GM19043 (cell line): Measurements from ENCODE around the gene ANKRD55.
"Not testable (repeated sequence)": the region's sequence is repeated elsewhere in the genome, so short reads cannot be mapped to it uniquely, and the experiment has no call there.

Source experiments
- ATAC-seq: cut with Tn5 transposase; IDR thresholded peaks from one replicate; pipeline ENCODE4 v1.9.1; 2021; ENCODE audit warnings: low read depth; ENCODE audit not compliant: unreplicated experiment

Gene ANKRD55

DNA sequence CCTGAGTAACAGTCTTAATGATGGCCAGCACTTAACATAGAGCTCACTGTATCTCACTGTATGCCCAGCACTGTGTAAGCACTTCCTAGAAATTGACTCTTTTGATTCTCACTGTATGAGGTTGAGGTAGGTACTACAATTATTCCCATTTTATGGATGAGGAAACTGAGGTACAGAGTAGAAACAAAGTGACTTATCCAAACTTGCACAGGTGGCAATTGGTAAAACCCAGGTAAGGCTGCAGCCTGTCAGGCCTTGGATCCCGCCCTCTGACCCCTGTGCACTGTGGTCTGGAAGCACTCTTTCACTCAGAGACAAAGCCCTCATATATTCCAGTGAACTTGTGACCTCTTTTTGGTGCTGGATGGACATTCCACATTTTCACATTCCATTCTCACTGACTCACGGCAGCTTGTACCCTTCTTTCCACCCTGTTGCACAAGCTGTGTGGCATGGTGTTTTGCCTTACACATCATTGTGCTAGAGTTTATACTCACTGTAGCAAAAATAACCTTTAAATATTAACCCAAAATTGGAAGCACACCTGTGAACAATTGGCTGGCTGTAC is 21.7 kb downstream of the ANKRD55 start:
- no peak for ATAC-seq

- ATAC-seq, result no peak
Observed at GRCh38 chr5:56208681-56209080, 24.4 kb downstream of the ANKRD55 start.

- ATAC-seq, result no peak
Observed at GRCh38 chr5:56207537-56207936, 25.6 kb downstream of the ANKRD55 start.

- ATAC-seq, result no peak
Observed at GRCh38 chr5:56206126-56206910, 26.8 kb downstream of the ANKRD55 start.

DNA sequence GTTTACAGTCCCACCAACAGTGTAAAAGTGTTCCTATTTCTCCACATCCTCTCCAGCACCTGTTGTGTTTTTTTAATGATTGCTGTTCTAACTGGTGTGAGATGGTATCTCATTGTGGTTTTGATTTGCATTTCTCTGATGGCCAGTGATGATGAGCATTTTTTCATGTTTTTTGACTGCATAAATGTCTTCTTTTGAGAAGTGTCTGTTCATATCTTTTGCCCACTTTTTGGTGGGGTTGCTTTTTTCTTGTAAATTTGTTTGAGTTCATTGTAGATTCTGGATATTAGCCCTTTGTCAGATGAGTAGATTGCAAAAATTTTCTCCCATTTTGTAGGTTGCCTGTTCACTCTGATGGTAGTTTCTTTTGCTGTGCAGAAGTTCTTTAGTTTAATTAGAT is 29.2 kb downstream of the ANKRD55 start:
- ATAC-seq, result not testable (repeated sequence)

- ATAC-seq, result no peak
Observed at GRCh38 chr5:56202483-56202882, 30.6 kb downstream of the ANKRD55 start.

DNA sequence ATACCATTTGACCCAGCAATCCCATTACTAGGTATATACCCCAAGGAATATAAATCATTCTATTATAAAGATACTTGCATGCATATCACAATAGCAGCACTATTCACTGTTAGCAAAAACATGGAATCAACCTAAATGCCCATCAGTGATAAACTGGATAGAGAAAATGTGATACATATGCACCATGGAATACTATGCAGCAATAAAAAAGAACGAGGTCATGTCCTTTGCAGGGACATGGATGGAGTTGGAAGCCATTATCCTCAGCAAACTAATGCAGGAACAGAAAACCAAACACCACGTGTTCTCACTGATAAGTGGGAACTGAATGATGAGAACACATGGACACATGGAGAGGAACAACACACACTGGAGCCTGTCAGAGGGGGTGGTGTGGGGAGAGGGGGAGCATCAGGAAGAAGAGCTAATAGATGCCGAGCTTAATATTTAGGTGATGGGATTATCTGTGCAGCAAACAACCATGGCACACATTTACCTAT is 31.3 kb downstream of the ANKRD55 start:
- not testable (repeated sequence) for ATAC-seq

DNA sequence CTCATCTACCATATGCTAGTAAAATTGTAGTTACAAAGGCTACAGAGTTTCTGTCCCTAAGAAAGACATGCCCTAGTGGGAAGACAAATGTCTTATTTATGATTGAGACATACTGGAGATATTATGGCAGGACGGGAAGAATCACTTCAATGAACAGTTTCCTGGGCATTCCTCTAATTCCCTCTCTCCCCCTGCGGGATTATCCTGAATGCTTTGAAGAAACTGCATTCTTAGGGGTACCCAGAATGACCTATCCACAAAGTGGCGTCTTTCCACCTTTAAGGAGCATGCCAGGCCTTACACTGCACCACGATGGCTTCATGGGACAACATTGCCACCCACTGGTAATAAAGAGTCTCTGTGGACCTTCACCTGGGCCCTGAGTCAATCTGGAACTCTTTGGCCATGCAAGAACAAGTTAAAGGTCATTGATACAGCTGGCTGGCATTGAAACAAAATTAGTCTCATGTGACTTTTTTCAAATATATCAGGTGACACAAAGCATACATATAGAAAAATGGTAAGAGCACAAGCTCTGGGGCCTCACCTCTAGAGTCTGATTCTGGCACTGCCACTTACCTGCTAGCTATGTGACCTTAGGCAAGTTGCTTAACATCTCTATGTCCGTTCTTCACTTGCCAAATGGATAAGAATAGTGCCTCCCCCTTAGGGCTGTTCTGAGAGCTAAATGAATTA is 32.0 kb downstream of the ANKRD55 start:
- peak; percentile 97 for ATAC-seq

GRCh38 chr5:56195016-56195415 is 38.1 kb downstream of the ANKRD55 start:
- ATAC-seq, result no peak

DNA sequence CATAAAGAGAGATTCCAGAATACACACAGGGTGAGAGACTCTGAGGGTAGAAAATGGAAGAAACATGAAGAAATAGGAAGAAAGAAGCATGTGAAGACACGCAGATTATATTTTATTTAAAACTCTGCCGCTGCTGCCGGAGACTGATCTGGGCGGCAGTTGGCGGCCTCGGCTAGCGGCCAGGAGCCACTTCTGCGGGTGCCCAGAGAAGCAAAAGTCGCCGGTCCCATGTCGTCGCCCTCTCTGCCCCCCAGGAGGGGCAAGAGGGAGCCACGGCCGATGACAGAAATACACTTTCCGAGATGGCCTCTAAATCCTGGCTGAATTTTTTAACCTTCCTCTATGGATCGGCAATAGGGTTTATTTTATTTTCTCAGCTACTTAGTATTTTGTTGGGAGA is 40.9 kb downstream of the ANKRD55 start:
- no peak for ATAC-seq

GRCh38 chr5:56191656-56192055 is 41.5 kb downstream of the ANKRD55 start:
- no peak for ATAC-seq

GRCh38 chr5:56190497-56190896 is 42.6 kb downstream of the ANKRD55 start:
- ATAC-seq, result no peak

DNA sequence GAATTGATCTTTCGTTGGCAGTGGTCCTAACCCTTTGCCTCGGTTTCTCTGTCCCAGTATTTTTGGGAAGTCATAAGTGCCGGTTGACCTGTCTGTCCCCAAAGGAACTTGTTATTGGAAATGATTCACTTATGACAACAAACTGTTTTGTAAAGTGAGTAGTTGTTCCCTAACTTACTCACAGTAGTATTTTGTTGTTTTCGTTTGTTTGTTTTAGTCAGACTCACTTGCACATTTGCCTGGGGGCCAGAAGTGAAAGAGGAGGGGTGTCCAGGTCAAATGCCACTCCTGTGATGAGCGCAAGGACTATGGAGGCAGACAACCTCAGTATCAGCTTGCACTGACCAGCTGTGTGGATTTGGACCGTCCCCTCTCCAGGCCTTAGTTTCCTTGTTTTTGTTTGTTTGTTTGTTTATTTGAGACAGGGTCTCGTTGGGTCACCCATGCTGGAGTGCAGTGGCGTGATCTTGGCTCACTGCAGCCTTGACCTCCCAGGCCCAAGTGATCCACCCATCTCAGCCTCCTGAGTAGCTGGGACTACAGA is 47.3 kb downstream of the ANKRD55 start:
- no peak for ATAC-seq

DNA sequence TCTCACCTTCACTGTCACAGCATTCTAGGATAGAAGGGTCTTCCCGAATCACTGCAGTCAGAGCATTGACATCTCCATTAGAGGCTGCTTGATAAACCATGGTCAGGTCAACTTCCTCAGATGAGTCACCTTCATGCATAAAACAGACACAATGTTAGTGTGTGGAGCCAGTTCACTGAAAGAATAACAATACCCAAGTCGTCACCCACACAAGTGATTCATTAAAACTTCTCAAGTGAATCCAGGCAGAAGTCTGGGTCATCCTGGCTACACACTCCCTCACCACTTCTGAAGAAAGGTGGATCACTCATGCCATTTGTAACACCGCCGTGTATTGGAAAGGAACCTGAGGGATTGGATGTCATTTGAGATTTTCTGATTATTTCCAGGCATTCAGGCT is 49.6 kb downstream of the ANKRD55 start:
- ATAC-seq, result no peak

DNA sequence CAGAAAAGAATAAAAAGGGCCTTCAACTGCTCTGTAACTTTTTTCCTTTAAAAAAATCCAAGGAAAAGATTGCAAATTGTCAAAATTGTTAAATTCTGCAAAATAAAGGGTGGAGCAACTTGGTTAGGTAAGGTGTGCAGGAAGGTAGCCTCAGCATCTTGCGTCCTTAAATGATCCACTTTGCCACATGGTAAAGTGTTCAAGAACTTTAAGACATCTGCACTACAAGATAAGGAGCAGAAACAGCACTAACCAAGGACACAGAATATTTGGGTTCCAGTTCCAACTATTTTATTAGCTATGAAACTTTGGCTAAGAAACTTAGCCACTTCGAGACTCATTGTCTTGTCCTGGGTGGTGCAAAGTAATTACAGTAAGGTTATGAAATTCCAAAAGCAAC is 53.7 kb downstream of the ANKRD55 start:
- ATAC-seq, result no peak

- ATAC-seq, result no peak
Observed at GRCh38 chr5:56178823-56179222, 54.3 kb downstream of the ANKRD55 start.

GRCh38 chr5:56176871-56177533 is 56.1 kb downstream of the ANKRD55 start:
- ATAC-seq, result no peak

GRCh38 chr5:56176155-56176798 is 56.9 kb downstream of the ANKRD55 start:
- ATAC-seq, result no peak

GRCh38 chr5:56175488-56175887 is 57.6 kb downstream of the ANKRD55 start:
- ATAC-seq, result no peak

DNA sequence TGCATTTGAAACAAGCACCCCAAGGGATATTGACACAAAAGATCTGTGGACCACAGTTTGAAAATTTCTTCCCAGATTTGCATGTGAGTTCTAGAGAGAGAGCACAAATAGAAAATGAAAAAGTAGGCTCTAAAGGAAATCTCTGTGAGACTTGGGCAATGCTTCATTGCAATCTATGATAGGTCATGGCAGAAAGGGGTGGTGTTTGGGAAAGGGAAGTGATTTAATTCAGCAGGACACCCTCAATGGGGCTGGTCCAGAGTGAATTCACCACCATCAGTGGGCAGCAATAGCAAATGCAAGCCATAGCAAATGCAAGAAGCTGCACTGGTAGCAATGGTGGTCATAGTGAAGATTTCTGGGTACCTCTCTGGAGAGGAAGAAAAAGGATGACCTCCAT is 58.1 kb downstream of the ANKRD55 start:
- ATAC-seq, result no peak
